Measurements from ENCODE around the gene GTF3C2. TPM values are rescaled to one million over a fixed set of nuclear protein-coding genes. Genes with fewer than 3 reads are reported as not detected.

Gene GTF3C2
- total and polyA plus RNA-seq, 2 of the 13 experiments (the other 11 are each of a cell fraction or from before 2014, with no cell fraction given) = 77.5 to 130 TPM

GRCh38 chr2:27380626-27381545 is 24.3 kb upstream of the GTF3C2 start, which contains the start of gene ZNF513 (continued):
- TF ChIP-seq ZNF407 (CRISPR knock-in tag; IDR thresholded peaks at IDR 0.05; ENCODE audit: not compliant biosample characterization) (peak; percentile 41), HBP1 (CRISPR knock-in tag; IDR thresholded peaks at IDR 0.05; ENCODE audit: low read depth) (0 out of 2 replicates have a peak, but pooled peaks have one; percentile 68), SALL1 (CRISPR knock-in tag; IDR thresholded peaks at IDR 0.05) (peak; percentile 34; the same call in 1 of the 2 replicates), TARDBP (CRISPR knock-in tag; IDR thresholded peaks at IDR 0.05) (no peak), SP4 (CRISPR knock-in tag; IDR thresholded peaks at IDR 0.05) (no peak), MYC (CRISPR knock-in tag; IDR thresholded peaks at IDR 0.05; ENCODE audit: borderline replicate concordance) (no peak), ZNF501 (CRISPR knock-in tag; IDR thresholded peaks at IDR 0.05) (no peak), SATB2 (CRISPR knock-in tag; IDR thresholded peaks at IDR 0.05) (no peak), PBX2 (CRISPR knock-in tag; IDR thresholded peaks at IDR 0.05) (no peak), ZNF570 (CRISPR knock-in tag; IDR thresholded peaks at IDR 0.05; ENCODE audit: borderline replicate concordance) (no peak), ZNF558 (CRISPR knock-in tag; IDR thresholded peaks at IDR 0.05; ENCODE audit: borderline replicate concordance) (no peak), RORA (CRISPR knock-in tag; IDR thresholded peaks at IDR 0.05) (no peak), ZBTB49 (CRISPR knock-in tag; IDR thresholded peaks at IDR 0.05; ENCODE audit: borderline replicate concordance) (0 out of 2 replicates have a peak, but pooled peaks have one; percentile 11), CAMTA2 (CRISPR knock-in tag; IDR thresholded peaks at IDR 0.05; ENCODE audit: borderline replicate concordance) (no peak), KLF9 (CRISPR knock-in tag; IDR thresholded peaks at IDR 0.05; ENCODE audit: low read depth) (no peak)
